Spleen (tissue), 11 donors: Measurements from ENCODE around the gene CMYA5. TPM values are rescaled to one million over a fixed set of nuclear protein-coding genes. Genes with fewer than 3 reads are reported as not detected.
A peak's percentile ranks its signal among the peaks of the same experiment; 100 is the strongest.
"Not testable (repeated sequence)": the region's sequence is repeated elsewhere in the genome, so short reads cannot be mapped to it uniquely, and the experiment has no call there.

Experiments used
- DNase-seq: peaks from one replicate; pipeline ENCODE4 v3.0.0-alpha.2; 2020
- H3K27ac ChIP-seq, 8 donors: fragments of 200-600 bp; sonication (generic) in 7 of 8; 1 replicate in 4 of 8; 2 replicates in 4 of 8; pipeline versions ENCODE4 v1.5.0 to v1.8.0; 2016 to 2021; ENCODE audit warnings: inconsistent platforms in 4 of 8, mild to moderate bottlenecking in 4 of 8, moderate library complexity in 1 of 8
- H3K27me3 ChIP-seq, 7 donors: fragments of 200-600 bp; sonication (generic) in 6 of 7; replicated peaks in 1 of 7; 1 replicate in 4 of 7; 2 replicates in 3 of 7; pipeline versions ENCODE4 v1.5.0 to v1.8.0; 2016 to 2021; ENCODE audit warnings: inconsistent platforms in 3 of 7, mild to moderate bottlenecking in 1 of 7
- H3K36me3 ChIP-seq, 6 donors: fragments of 200-600 bp; sonication (generic) in 5 of 6; 1 replicate in 4 of 6; 2 replicates in 2 of 6; pipeline versions ENCODE4 v1.5.0 to v1.8.0; 2016 to 2021; ENCODE audit warnings: inconsistent platforms in 2 of 6
- H3K4me1 ChIP-seq, 6 donors: fragments of 200-600 bp; sonication (generic) in 5 of 6; 1 replicate in 3 of 6; 2 replicates in 3 of 6; pipeline versions ENCODE4 v1.5.0 to v1.8.0; 2016 to 2021; ENCODE audit warnings: inconsistent platforms in 3 of 6
- H3K4me3 ChIP-seq, 8 donors: fragments of 200-600 bp; sonication (generic) in 7 of 8; 1 replicate in 4 of 8; 2 replicates in 4 of 8; pipeline versions ENCODE4 v1.5.0 to v1.8.0; 2016 to 2021; ENCODE audit warnings: inconsistent platforms in 4 of 8, mild to moderate bottlenecking in 4 of 8, moderate library complexity in 2 of 8
- H3K9me3 ChIP-seq, 8 donors: fragments of 200-600 bp; sonication (generic) in 7 of 8; 1 replicate in 4 of 8; 2 replicates in 4 of 8; pipeline versions ENCODE4 v1.5.0 to v1.8.0; 2016 to 2021; ENCODE audit warnings: inconsistent platforms in 4 of 8
- POLR2A ChIP-seq, 3 donors: fragments of 450-650 bp; IDR thresholded peaks; one replicate each; pipeline ENCODE4 v1.5.1; 2017; ENCODE audit warnings: antibody characterized with exemption in 3 of 3, mild to moderate bottlenecking in 1 of 3
- POLR2AphosphoS5 ChIP-seq, 3 donors: sonication (generic); formaldehyde crosslinking; IDR thresholded peaks; one replicate each; pipeline ENCODE4 v1.5.1; 2017; ENCODE audit warnings: antibody characterized with exemption in 3 of 3
- WGBS, 5 donors: extraction: QIAGEN DNeasy Blood & Tissue Kit in 3 of 5; methylation state at CpG; one replicate each; pipeline versions ENCODE4 v1.1.5 to v1.1.7; 2013 to 2018; 5-methylcytosine and 5-hydroxymethylcytosine counted together
- intact Hi-C: fragments of 100-400 bp; cut with DNase I; formaldehyde crosslinking; loops from one replicate; pipeline ENCODE4 v1.15.0; 2023; ENCODE audit warnings: low total_unique reads
- polyA plus RNA-seq, 3 donors: library from polyadenylated mRNA; stranded (reverse); fragments of 200-250 nt; gene quantifications; one replicate each; pipeline ENCODE4 v1.2.1, GENCODE V29; 2013
- total RNA-seq, 7 donors: library from RNA; depleted of rRNA in 3 of 7; stranded (reverse); fragments of >200 nt in 3 of 7; fragmentation: NEBNext Ultra II Directional in 4 of 7; extraction: Animal tissue kit (Norgen Biotek cat#: 25700) in 4 of 7; gene quantifications; one replicate each; pipeline versions ENCODE4 v1.1.0 to v1.2.1, GENCODE V29; 2016 to 2021
- TF ChIP-seq, protein P1 (sequence below), 11 experiments: fragments of 200-600 bp in 7 of 11; fragments of 450-650 bp in 4 of 11; sonication (generic) in 4 of 11; IDR thresholded peaks in 8 of 11; conservative IDR thresholded peaks in 3 of 11; 1 replicate in 7 of 11; 2 replicates in 4 of 11; pipeline versions ENCODE4 v1.4.0 to v1.8.0; 2016 to 2021; ENCODE audit warnings: antibody characterized with exemption in 11 of 11, inconsistent platforms in 4 of 11, mild to moderate bottlenecking in 1 of 11
- donor health status: healthy with polysubstance abuse.
- donor health status: DM: no; HTN: no; CAD: no; lungs with moderate emphysema.
- donor health status: DM: no; HTN: no; CAD: no.
- donor health status: Bipolar disorder and iron deficiency.
- donor health status: healthy.
- donor health status: DM: no; HTN: no; CAD: no.
- donor health status: DM: yes; HTN: yes; CAD: no.

The CMYA5 gene
- total and polyA plus RNA-seq, 10 donors, result 0.13 to 0.85 (median 0.28) TPM

GRCh38 chr5:79702606-79703380 is 13.2 kb downstream of the CMYA5 start:
- intact Hi-C loops, result loop anchor here (5.0 kb wide), 1 partner anchor 155 kb away; no protein-coding TSS in a partner anchor
- Histone ChIP-seq H3K4me3 (no peak overlapping the region), H3K9me3 (peaks cover 0 to 16% (median 8%) of the 10 kb centered on the region in 8 donors), H3K27me3 (no peaks in the 10 kb centered on the region), H3K36me3 (no peaks in the 10 kb centered on the region), H3K27ac (no peak overlapping the region), H3K4me1 (peaks cover 0 to 12% (median 0%) of the 10 kb centered on the region in 6 donors)
- 26 to 45% (median 28%) methylated on average over 3 of the region's 3 CpGs for whole genome bisulfite sequencing, 5 donors
- TF ChIP-seq POLR2AphosphoS5 (IDR thresholded peaks at IDR 0.05), result no peak
- TF ChIP-seq, protein P1, sequence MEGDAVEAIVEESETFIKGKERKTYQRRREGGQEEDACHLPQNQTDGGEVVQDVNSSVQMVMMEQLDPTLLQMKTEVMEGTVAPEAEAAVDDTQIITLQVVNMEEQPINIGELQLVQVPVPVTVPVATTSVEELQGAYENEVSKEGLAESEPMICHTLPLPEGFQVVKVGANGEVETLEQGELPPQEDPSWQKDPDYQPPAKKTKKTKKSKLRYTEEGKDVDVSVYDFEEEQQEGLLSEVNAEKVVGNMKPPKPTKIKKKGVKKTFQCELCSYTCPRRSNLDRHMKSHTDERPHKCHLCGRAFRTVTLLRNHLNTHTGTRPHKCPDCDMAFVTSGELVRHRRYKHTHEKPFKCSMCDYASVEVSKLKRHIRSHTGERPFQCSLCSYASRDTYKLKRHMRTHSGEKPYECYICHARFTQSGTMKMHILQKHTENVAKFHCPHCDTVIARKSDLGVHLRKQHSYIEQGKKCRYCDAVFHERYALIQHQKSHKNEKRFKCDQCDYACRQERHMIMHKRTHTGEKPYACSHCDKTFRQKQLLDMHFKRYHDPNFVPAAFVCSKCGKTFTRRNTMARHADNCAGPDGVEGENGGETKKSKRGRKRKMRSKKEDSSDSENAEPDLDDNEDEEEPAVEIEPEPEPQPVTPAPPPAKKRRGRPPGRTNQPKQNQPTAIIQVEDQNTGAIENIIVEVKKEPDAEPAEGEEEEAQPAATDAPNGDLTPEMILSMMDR (IDR thresholded peaks at IDR 0.05 in 8 of 11, conservative IDR thresholded peaks at IDR 0.05 in 3 of 11), result peak in 5 of 11 experiments; percentile 28 to 46 (median 39)
- no peak for DNase-seq

- no peak for TF ChIP-seq POLR2AphosphoS5 (IDR thresholded peaks at IDR 0.05)
- Histone ChIP-seq H3K36me3 (no peaks in the 10 kb centered on the region), H3K27me3 (no peaks in the 10 kb centered on the region), H3K4me3 (no peak overlapping the region), H3K27ac (no peak overlapping the region), H3K4me1 (peaks cover 0 to 11% (median 0%) of the 10 kb centered on the region in 6 donors), H3K9me3 (peaks cover 0 to 16% (median 8%) of the 10 kb centered on the region in 8 donors)
- 66 to 94% (median 76%) methylated on average over 1 of the region's 1 CpG for WGBS, 5 donors
- DNase-seq, result no peak
- intact Hi-C loops, result loop anchor here (5.0 kb wide), 1 partner anchor 154 kb away; no protein-coding TSS in a partner anchor
Observed at GRCh38 chr5:79703381-79703645, 13.7 kb downstream of the CMYA5 start.

- Histone ChIP-seq H3K4me1 (no peaks in the 10 kb centered on the region), H3K36me3 (no peaks in the 10 kb centered on the region), H3K9me3 (peaks cover 0 to 16% (median 8%) of the 10 kb centered on the region in 8 donors), H3K27me3 (no peaks in the 10 kb centered on the region), H3K27ac (no peak overlapping the region), H3K4me3 (no peak overlapping the region)
- DNase-seq, result no peak
- no peak for TF ChIP-seq POLR2A (IDR thresholded peaks at IDR 0.05)
- TF ChIP-seq POLR2AphosphoS5 (IDR thresholded peaks at IDR 0.05), result no peak
- TF ChIP-seq, protein P1 (IDR thresholded peaks at IDR 0.05 in 8 of 11, conservative IDR thresholded peaks at IDR 0.05 in 3 of 11), result no peak
- intact Hi-C loops, result loop anchor here (5.0 kb wide), 1 partner anchor 153 kb away; no protein-coding TSS in a partner anchor
Observed at GRCh38 chr5:79704553-79704952, 14.9 kb downstream of the CMYA5 start.

GRCh38 chr5:79705632-79706031 is 16.0 kb downstream of the CMYA5 start:
- H3K36me3 ChIP-seq, result no peaks in the 10 kb centered on the region
- H3K9me3 ChIP-seq, result peaks cover 0 to 16% (median 8%) of the 10 kb centered on the region in 8 donors
- H3K4me3 ChIP-seq, result no peak overlapping the region
- no peaks in the 10 kb centered on the region for H3K4me1 ChIP-seq
- WGBS, 5 donors, result 87 to 100% (median 94%) methylated on average over 3 of the region's 3 CpGs
- H3K27me3 ChIP-seq, result no peaks in the 10 kb centered on the region
- DNase-seq, result no peak
- intact Hi-C loops, result no loop called here
- TF ChIP-seq, protein P1 (IDR thresholded peaks at IDR 0.05 in 8 of 11, conservative IDR thresholded peaks at IDR 0.05 in 3 of 11), result no peak
- TF ChIP-seq POLR2A (IDR thresholded peaks at IDR 0.05), result no peak
- TF ChIP-seq POLR2AphosphoS5 (IDR thresholded peaks at IDR 0.05), result no peak
- no peak overlapping the region for H3K27ac ChIP-seq

DNA sequence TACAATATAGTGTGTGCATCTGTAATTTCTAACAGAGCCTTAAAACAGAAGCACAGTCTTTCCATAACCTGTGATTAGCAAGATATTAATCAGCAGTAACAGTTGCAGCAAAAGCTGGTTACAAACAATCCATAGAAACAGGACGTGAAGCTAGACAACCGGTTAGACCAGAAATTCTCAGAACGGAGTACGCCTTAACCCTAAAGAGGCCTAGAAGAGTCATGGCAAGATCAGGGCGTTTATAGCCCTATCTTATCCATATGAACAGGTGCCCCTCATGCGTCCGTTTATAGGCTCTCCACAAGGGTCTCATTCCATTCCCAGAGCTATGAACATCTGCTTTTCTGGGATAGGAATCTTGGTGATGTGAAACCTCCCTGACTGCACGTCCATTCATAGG is 16.7 kb downstream of the CMYA5 start:
- H3K36me3 ChIP-seq, H3K27ac ChIP-seq, H3K4me3 ChIP-seq, H3K4me1 ChIP-seq, DNase-seq, intact Hi-C loops, H3K27me3 ChIP-seq: not testable (repeated sequence)
- peaks cover 0 to 16% (median 8%) of the 10 kb centered on the region in 8 donors for H3K9me3 ChIP-seq
- 92 to 96% (median 95%) methylated on average over 8 of the region's 8 CpGs for WGBS, 5 donors
